Measurements from ENCODE around the gene GPC3. TPM values are rescaled to one million over a fixed set of nuclear protein-coding genes. Genes with fewer than 3 reads are reported as not detected.

The GPC3 gene
- polyA plus RNA-seq, 3 donors, result not detected

DNA sequence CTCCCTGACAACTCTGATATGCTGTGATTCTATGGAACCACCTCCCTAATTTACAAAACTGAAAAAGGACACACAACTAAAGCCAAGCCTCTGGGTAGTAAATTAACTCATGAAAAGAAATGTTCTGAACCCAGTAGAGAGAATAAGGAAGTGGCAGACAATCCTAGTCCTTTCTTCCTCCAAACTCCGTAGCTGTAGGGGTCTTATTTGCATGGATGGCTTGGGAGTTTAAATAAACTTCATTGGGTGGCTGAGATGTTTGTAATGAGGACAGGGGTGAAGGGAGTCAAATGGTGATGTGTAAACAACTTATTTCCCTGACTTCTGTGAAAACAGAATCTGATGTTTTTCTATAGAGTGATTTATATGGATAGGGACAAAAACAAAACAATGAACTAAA is 59.3 kb downstream of the GPC3 start:
- Histone ChIP-seq H4K20me1 (ENCODE audit: insufficient read depth, low read length) (no peaks in the 10 kb centered on the region), H2AFZ (ENCODE audit: insufficient read depth, low read depth, low read length, poor library complexity, severe bottlenecking) (no peak overlapping the region), H3K4me2 (replicated peaks; ENCODE audit: extremely low read depth, low read length, poor library complexity, severe bottlenecking) (no peak overlapping the region), H3K27me3 (ENCODE audit: control insufficient read depth in 2 of 2, insufficient read depth in 2 of 2, low read length in 2 of 2) (peaks cover 0 to 2% of the 10 kb centered on the region in 2 donors), H3K4me3 (replicated peaks in 1 of 3; ENCODE audit: low read depth in 2 of 3, low read length in 3 of 3) (no peak overlapping the region), H3K79me2 (ENCODE audit: insufficient read depth, low read length) (no peaks in the 10 kb centered on the region), H3K9ac (ENCODE audit: insufficient read depth, low read length, poor library complexity, severe bottlenecking) (no peak overlapping the region), H3K9me3 (replicated peaks in 1 of 2; ENCODE audit: control insufficient read depth in 1 of 2, insufficient read depth in 1 of 2, low read length in 2 of 2) (no peaks in the 10 kb centered on the region), H3K36me3 (replicated peaks in 1 of 2; ENCODE audit: control insufficient read depth in 1 of 2, insufficient read depth in 2 of 2, low read length in 2 of 2) (no peaks in the 10 kb centered on the region), H3K4me1 (ENCODE audit: control insufficient read depth in 1 of 2, insufficient read depth in 2 of 2, low read length in 2 of 2) (no peaks in the 10 kb centered on the region), H3K27ac (ENCODE audit: low read depth in 1 of 2, low read length in 2 of 2) (no peak overlapping the region)
- peaks cover 0 to 8% (median 0%) of the 10 kb centered on the region in 7 donors for H3K9me3 Mint-ChIP-seq
- H3K27ac Mint-ChIP-seq, result no peak overlapping the region
- H3K36me3 Mint-ChIP-seq, result no peaks in the 10 kb centered on the region
- WGBS (ENCODE audit: insufficient coverage), result no CpG with 5 or more reads among the region's 1 CpG
- peaks cover 0 to under 1% (median 0%) of the 10 kb centered on the region in 3 donors for H3K27me3 Mint-ChIP-seq (ENCODE audit: low read depth in 3 of 3)
- DNase-seq, result no peak
- H3K4me1 Mint-ChIP-seq, result no peaks in the 10 kb centered on the region
- no peak overlapping the region for H3K4me3 Mint-ChIP-seq
- TF ChIP-seq CTCF (IDR thresholded peaks at IDR 0.05), result no peak
- intact Hi-C loops (cut with micrococcal nuclease), result no loop called here

GRCh38 chrX:133924548-133924947 is 60.8 kb downstream of the GPC3 start:
- no peak overlapping the region for H2AFZ ChIP-seq (ENCODE audit: insufficient read depth, low read depth, low read length, poor library complexity, severe bottlenecking)
- no peak for TF ChIP-seq CTCF (IDR thresholded peaks at IDR 0.05)
- no peak overlapping the region for H3K4me3 ChIP-seq (replicated peaks in 1 of 3; ENCODE audit: low read depth in 2 of 3, low read length in 3 of 3)
- Mint-ChIP-seq H3K27me3 (ENCODE audit: low read depth in 3 of 3) (no peaks in the 10 kb centered on the region), H3K36me3 (no peaks in the 10 kb centered on the region), H3K9me3 (peaks cover 0 to 6% (median 0%) of the 10 kb centered on the region in 7 donors), H3K27ac (no peak overlapping the region), H3K4me3 (no peak overlapping the region), H3K4me1 (no peaks in the 10 kb centered on the region)
- no peaks in the 10 kb centered on the region for H3K9me3 ChIP-seq (replicated peaks in 1 of 2; ENCODE audit: control insufficient read depth in 1 of 2, insufficient read depth in 1 of 2, low read length in 2 of 2)
- DNase-seq, result no peak
- H3K27ac ChIP-seq (ENCODE audit: low read depth in 1 of 2, low read length in 2 of 2), result no peak overlapping the region
- H4K20me1 ChIP-seq (ENCODE audit: insufficient read depth, low read length), result no peaks in the 10 kb centered on the region
- intact Hi-C loops (cut with micrococcal nuclease), result no loop called here
- no peaks in the 10 kb centered on the region for H3K4me1 ChIP-seq (ENCODE audit: control insufficient read depth in 1 of 2, insufficient read depth in 2 of 2, low read length in 2 of 2)
- H3K79me2 ChIP-seq (ENCODE audit: insufficient read depth, low read length), result no peaks in the 10 kb centered on the region
- no peak overlapping the region for H3K9ac ChIP-seq (ENCODE audit: insufficient read depth, low read length, poor library complexity, severe bottlenecking)
- H3K36me3 ChIP-seq (replicated peaks in 1 of 2; ENCODE audit: control insufficient read depth in 1 of 2, insufficient read depth in 2 of 2, low read length in 2 of 2), result no peaks in the 10 kb centered on the region
- H3K27me3 ChIP-seq (ENCODE audit: control insufficient read depth in 2 of 2, insufficient read depth in 2 of 2, low read length in 2 of 2), result peaks cover 0 to 2% of the 10 kb centered on the region in 2 donors
- no CpG with 5 or more reads among the region's 4 CpGs for WGBS (ENCODE audit: insufficient coverage)
- H3K4me2 ChIP-seq (replicated peaks; ENCODE audit: extremely low read depth, low read length, poor library complexity, severe bottlenecking), result no peak overlapping the region
